T-helper 1 cell treated with Interleukin-12 subunit alpha and Interleukin-12 subunit beta and Interleukin-4 antibody, amounts not matched to agents 30 ng/mL and 1 ng/mL, for 36 hours (primary cell): ENCODE measurements around the gene ELP6. TPM values are rescaled to one million over a fixed set of nuclear protein-coding genes. Genes with fewer than 3 reads are reported as not detected.
"Not testable (repeated sequence)": the region's sequence is repeated elsewhere in the genome, so short reads cannot be mapped to it uniquely, and the experiment has no call there.

ENCODE experiments used
- intact Hi-C: fragments of 100-400 bp; cut with micrococcal nuclease; formaldehyde crosslinking; loops from one replicate; pipeline ENCODE4 v1.15.1; 2024
- total RNA-seq: library from RNA; stranded (reverse); gene quantifications from 2 replicates; pipeline ENCODE4 v1.2.3, GENCODE V29; 2022

The ELP6 gene
- total RNA-seq, 1 donor from 2014 or later, result 43.3 TPM

DNA sequence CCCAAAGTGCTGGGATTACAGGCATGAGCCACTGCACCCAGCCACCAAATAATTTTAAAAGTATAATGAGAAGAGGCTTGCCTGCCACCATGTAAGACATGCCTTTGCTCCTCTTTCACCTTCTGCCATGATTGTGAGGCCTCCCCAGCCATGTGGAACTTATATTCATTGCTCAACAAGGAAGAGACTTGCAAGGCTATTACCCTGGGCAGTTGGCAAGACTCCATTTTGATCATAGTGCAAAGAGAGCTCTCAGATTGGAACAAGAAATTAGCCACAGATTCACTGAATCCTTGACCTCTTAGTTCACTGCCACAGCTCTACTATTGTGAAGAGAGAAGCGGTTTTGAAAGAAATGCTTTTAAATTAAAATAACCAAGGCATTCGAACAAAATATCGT is 43.9 kb downstream of the ELP6 start:
- intact Hi-C loops, result no loop called here

DNA sequence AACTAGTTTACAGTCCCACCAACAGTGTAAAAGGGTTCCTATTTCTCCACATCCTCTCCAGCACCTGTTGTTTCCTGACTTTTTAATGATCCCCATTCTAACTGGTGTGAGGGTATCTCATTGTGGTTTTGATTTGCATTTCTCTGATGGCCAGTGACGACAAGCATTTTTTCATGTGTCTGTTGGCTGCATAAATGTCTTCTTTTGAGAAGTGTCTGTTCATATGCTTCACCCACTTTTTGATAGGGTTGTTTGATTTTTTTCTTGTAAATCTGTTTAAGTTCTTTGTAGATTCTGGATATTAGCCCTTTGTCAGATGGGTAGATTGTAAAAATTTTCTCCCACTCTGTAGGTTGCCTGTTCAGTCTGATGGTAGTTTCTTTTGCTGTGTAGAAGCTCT is 45.2 kb downstream of the ELP6 start:
- intact Hi-C loops, result not testable (repeated sequence)

GRCh38 chr3:47464588-47464987 is 48.9 kb downstream of the ELP6 start:
- intact Hi-C loops, result no loop called here

DNA sequence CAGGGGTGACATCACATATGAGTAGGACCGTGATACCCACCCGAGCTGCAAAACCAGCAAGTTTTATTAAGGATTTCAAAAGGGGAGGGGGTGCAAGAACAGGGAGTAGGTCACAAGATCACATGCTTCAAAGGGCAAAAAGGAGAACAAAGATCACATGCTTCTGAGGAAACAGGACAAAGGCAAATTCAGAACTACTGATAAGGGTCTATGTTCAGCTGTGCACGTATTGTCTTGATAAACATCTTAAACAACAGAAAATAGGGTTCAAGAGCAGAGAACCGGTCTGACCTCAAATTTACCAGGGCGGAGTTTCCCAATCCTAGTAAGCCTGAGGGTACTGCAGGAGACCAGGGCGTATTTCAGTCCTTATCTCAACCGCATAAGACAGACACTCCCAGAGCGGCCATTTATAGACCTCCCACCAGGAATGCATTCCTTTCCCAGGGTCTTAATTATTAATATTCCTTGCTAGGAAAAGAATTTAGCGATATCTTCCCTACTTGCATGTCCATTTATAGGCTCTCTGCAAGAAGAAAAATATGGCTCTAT is 53.9 kb downstream of the ELP6 start:
- intact Hi-C loops, result not testable (repeated sequence)

- intact Hi-C loops, result no loop called here
Observed at GRCh38 chr3:47456984-47457383, 56.5 kb downstream of the ELP6 start.

GRCh38 chr3:47455806-47456452 is 57.6 kb downstream of the ELP6 start:
- intact Hi-C loops, result no loop called here

DNA sequence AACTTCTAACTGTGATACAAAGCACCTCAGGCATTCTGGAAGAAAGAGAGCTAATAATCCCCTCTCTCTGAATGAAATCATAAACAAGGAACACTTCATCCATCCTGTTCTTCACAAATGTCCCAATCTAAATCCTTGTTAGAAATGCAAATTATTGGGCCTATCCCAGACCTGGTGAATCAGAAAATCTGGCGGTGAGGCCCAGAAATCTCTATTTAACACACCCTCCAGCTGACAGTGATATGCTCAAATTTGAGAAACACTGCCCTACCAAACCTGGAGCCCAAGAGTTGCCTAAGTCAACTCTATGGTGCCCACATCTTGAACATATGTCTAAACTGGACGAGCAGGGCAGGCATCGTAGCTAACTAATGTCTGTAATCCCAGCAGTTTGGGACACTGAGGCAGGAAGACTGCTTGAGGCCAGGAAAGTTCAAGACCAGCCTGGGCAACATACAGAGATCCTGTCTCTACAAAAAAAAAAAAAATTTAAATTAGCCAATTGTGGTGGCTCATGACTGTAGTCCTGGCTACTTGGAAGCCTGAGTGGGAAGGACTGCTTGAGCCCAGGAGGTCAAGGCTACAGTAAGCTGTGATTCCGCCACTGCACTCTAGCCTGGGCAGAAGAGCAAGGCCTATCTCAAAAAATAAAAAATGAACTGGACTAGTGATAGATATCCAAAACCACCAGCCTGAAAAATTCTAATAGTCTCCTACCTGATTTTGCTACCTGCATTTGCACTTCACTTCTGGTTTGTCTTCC is 60.9 kb downstream of the ELP6 start:
- intact Hi-C loops, result no loop called here

Other genes with a start within 250 kb of the ELP6 start
- gene KIF9, start 230.9 kb downstream of the ELP6 start, total RNA-seq, result 2.0 and 3.1 TPM in 2 replicates
- gene KLHL18, start 230.8 kb downstream of the ELP6 start, total RNA-seq, result 28.2 and 31.8 TPM in 2 replicates
- 37.6 and 40.6 TPM in 2 replicates for gene PTPN23, start 132.7 kb downstream of the ELP6 start, total RNA-seq
- 73.3 and 77.0 TPM in 2 replicates for gene SCAP, start 37.8 kb downstream of the ELP6 start, total RNA-seq
- 0.49 and 0.63 TPM in 2 replicates for gene CSPG5, start 65.2 kb upstream of the ELP6 start, total RNA-seq